ENCODE results near the gene ASIC5.

GRCh38 chr4:155794589-155795236 is 71.4 kb downstream of the ASIC5 start:
- TF ChIP-seq CTCF (conservative IDR thresholded peaks at IDR 0.05) (no peak), ZFX (IDR thresholded peaks at IDR 0.05) (no peak)

Measured in C4-2B (cell line).